ENCODE data around the gene VAV2.

DNA sequence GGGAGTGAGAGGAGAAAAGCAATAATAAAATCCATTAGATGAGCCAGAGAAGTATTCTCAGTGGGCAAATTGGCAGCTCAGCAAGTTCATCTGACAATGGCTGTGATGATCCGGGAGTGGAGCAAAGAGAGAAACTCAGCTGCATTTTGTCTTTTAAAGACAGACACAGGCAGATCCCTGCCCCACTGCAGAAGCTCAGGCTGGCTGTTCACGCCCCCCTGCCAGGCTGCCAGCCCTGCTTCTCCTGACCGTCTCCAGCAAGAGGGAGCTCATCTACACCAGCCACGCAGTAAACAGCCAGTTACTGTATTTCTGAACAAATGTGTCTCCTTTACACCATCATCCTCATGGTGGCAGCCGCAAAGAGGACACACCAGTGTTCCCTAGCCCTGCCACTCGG lies 139.7 kb downstream of the VAV2 start:
- TF ChIP-seq POLR2A (IDR thresholded peaks at IDR 0.05) = no peak
- TF ChIP-seq, protein P1, sequence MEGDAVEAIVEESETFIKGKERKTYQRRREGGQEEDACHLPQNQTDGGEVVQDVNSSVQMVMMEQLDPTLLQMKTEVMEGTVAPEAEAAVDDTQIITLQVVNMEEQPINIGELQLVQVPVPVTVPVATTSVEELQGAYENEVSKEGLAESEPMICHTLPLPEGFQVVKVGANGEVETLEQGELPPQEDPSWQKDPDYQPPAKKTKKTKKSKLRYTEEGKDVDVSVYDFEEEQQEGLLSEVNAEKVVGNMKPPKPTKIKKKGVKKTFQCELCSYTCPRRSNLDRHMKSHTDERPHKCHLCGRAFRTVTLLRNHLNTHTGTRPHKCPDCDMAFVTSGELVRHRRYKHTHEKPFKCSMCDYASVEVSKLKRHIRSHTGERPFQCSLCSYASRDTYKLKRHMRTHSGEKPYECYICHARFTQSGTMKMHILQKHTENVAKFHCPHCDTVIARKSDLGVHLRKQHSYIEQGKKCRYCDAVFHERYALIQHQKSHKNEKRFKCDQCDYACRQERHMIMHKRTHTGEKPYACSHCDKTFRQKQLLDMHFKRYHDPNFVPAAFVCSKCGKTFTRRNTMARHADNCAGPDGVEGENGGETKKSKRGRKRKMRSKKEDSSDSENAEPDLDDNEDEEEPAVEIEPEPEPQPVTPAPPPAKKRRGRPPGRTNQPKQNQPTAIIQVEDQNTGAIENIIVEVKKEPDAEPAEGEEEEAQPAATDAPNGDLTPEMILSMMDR (IDR thresholded peaks at IDR 0.05) = no peak
